GM18868 (cell line): ENCODE data around the gene NCF4.
A peak's percentile ranks its signal among the peaks of the same experiment; 100 is the strongest.

Source experiments
- ATAC-seq: cut with Tn5 transposase; IDR thresholded peaks from one replicate; pipeline ENCODE4 v1.9.1; 2021; ENCODE audit warnings: mild to moderate bottlenecking, moderate library complexity; ENCODE audit not compliant: unreplicated experiment

NCF4 gene

GRCh38 chr22:36892292-36892691 lies 31.5 kb downstream of the NCF4 start:
- ATAC-seq, result no peak

GRCh38 chr22:36893262-36893661 lies 32.5 kb downstream of the NCF4 start:
- ATAC-seq, result no peak

- no peak for ATAC-seq
Measured at GRCh38 chr22:36894266-36894665, 33.5 kb downstream of the NCF4 start.

GRCh38 chr22:36897611-36898010 lies 36.8 kb downstream of the NCF4 start:
- no peak for ATAC-seq

GRCh38 chr22:36898690-36899089 lies 37.9 kb downstream of the NCF4 start:
- ATAC-seq, result no peak

GRCh38 chr22:36899498-36899897 lies 38.7 kb downstream of the NCF4 start:
- ATAC-seq, result no peak

GRCh38 chr22:36900225-36900624 lies 39.4 kb downstream of the NCF4 start:
- no peak for ATAC-seq

- ATAC-seq, result no peak
Measured at GRCh38 chr22:36900880-36901279, 40.1 kb downstream of the NCF4 start.

- peak; percentile 76 for ATAC-seq
Measured at GRCh38 chr22:36901411-36902142, 40.8 kb downstream of the NCF4 start.

- ATAC-seq, result no peak
Measured at GRCh38 chr22:36902143-36902926, 41.5 kb downstream of the NCF4 start.

- ATAC-seq, result no peak
Measured at GRCh38 chr22:36904260-36904880, 43.6 kb downstream of the NCF4 start.

GRCh38 chr22:36907253-36908195 lies 46.7 kb downstream of the NCF4 start:
- no peak for ATAC-seq

- no peak for ATAC-seq
Measured at GRCh38 chr22:36910461-36910860, 49.7 kb downstream of the NCF4 start.

- no peak for ATAC-seq
Measured at GRCh38 chr22:36911887-36912661, 51.3 kb downstream of the NCF4 start.

- no peak for ATAC-seq
Measured at GRCh38 chr22:36912694-36913426, 52.1 kb downstream of the NCF4 start.

GRCh38 chr22:36913427-36914389 lies 52.9 kb downstream of the NCF4 start, which contains the start of gene CSF2RB:
Gene CSF2RB, plus strand, starts transcription at chr22:36913628. Its CDS starts 8,580 bp downstream, at chr22:36922208.
- ATAC-seq, result no peak

GRCh38 chr22:36914390-36914752 lies 53.6 kb downstream of the NCF4 start:
- no peak for ATAC-seq

- no peak for ATAC-seq
Measured at GRCh38 chr22:36916034-36916433, 55.2 kb downstream of the NCF4 start.
